Measurements from ENCODE around the gene FAM162B. TPM values are rescaled to one million over a fixed set of nuclear protein-coding genes. Genes with fewer than 3 reads are reported as not detected.
"Not testable (repeated sequence)": the region's sequence is repeated elsewhere in the genome, so short reads cannot be mapped to it uniquely, and the experiment has no call there.

FAM162B gene
- total RNA-seq, 1 experiment from 2014 or later, result not detected

- Histone ChIP-seq H3K27me3 (ENCODE audit: control insufficient read depth, insufficient read depth, low read length) (no peaks in the 10 kb centered on the region), H3K9me3 (ENCODE audit: control insufficient read depth, insufficient read depth, low read depth, low read length) (no peaks in the 10 kb centered on the region), H3K36me3 (ENCODE audit: control insufficient read depth, insufficient read depth, low read length) (peaks cover 9% of the 10 kb centered on the region), H3K4me3 (ENCODE audit: low read depth in 2 of 2, low read length in 2 of 2) (no peak overlapping the region), H3K27ac (ENCODE audit: low read length) (no peak overlapping the region), H3K4me1 (ENCODE audit: control insufficient read depth, insufficient read depth, low read length) (no peaks in the 10 kb centered on the region)
- intact Hi-C loops (cut with micrococcal nuclease; ENCODE audit: unreplicated experiment) (no loop called here), in situ Hi-C loops (cut with HindIII; ENCODE audit: low pct_unique_long_range_greater_than_20kb, low sequenced_read_pairs) (no loop called here)
- TF ChIP-seq TCF7L2 (IDR thresholded peaks at IDR 0.05; ENCODE audit: low read depth, low read length), result no peak
- no peak for TF ChIP-seq REST (IDR thresholded peaks at IDR 0.05; ENCODE audit: insufficient read depth in 1 of 2, low read depth in 2 of 2, low read length in 1 of 2)
- no peak for TF ChIP-seq CTCF (IDR thresholded peaks at IDR 0.05)
- no peak for TF ChIP-seq POLR2AphosphoS5 (IDR thresholded peaks at IDR 0.05; ENCODE audit: low read depth, low read length)
- TF ChIP-seq SIN3A (IDR thresholded peaks at IDR 0.05; ENCODE audit: borderline replicate concordance, insufficient read depth, low read depth, low read length), result no peak
- ATAC-seq (no peak), DNase-seq (ENCODE audit: low read depth, low spot score) (no peak)
- POLR2A ChIA-PET, result no interaction called here
- CTCF ChIA-PET, result no interaction called here
- TSS peak; percentile 20 for BruUV-seq (replicated peaks)
These were observed 51.2 kb downstream of the FAM162B start for GRCh38 chr6:116714296-116714695.

GRCh38 chr6:116705917-116706316, 59.6 kb downstream of the FAM162B start:
- ChIA-PET POLR2A (no interaction called here), CTCF (no interaction called here)
- Histone ChIP-seq H3K4me3 (ENCODE audit: low read depth in 2 of 2, low read length in 2 of 2) (no peak overlapping the region), H3K4me1 (ENCODE audit: control insufficient read depth, insufficient read depth, low read length) (no peaks in the 10 kb centered on the region), H3K27ac (ENCODE audit: low read length) (no peak overlapping the region), H3K36me3 (ENCODE audit: control insufficient read depth, insufficient read depth, low read length) (peaks cover 19% of the 10 kb centered on the region), H3K27me3 (ENCODE audit: control insufficient read depth, insufficient read depth, low read length) (no peaks in the 10 kb centered on the region), H3K9me3 (ENCODE audit: control insufficient read depth, insufficient read depth, low read depth, low read length) (no peaks in the 10 kb centered on the region)
- TF ChIP-seq REST (IDR thresholded peaks at IDR 0.05; ENCODE audit: insufficient read depth in 1 of 2, low read depth in 2 of 2, low read length in 1 of 2) (no peak), CTCF (IDR thresholded peaks at IDR 0.05) (no peak), SIN3A (IDR thresholded peaks at IDR 0.05; ENCODE audit: borderline replicate concordance, insufficient read depth, low read depth, low read length) (no peak), TCF7L2 (IDR thresholded peaks at IDR 0.05; ENCODE audit: low read depth, low read length) (no peak), POLR2AphosphoS5 (IDR thresholded peaks at IDR 0.05; ENCODE audit: low read depth, low read length) (no peak)
- intact Hi-C loops (cut with micrococcal nuclease; ENCODE audit: unreplicated experiment), result no loop called here
- in situ Hi-C loops (cut with HindIII; ENCODE audit: low pct_unique_long_range_greater_than_20kb, low sequenced_read_pairs), result no loop called here
- DNase-seq (ENCODE audit: low read depth, low spot score) (no peak), ATAC-seq (no peak)
- no TSS peak for BruUV-seq (replicated peaks)

- H3K9me3 ChIP-seq (ENCODE audit: control insufficient read depth, insufficient read depth, low read depth, low read length); H3K4me3 ChIP-seq (ENCODE audit: low read depth in 2 of 2, low read length in 2 of 2); H3K27ac ChIP-seq (ENCODE audit: low read length); H3K27me3 ChIP-seq (ENCODE audit: control insufficient read depth, insufficient read depth, low read length); H3K4me1 ChIP-seq (ENCODE audit: control insufficient read depth, insufficient read depth, low read length); CTCF ChIA-PET; intact Hi-C loops (cut with micrococcal nuclease; ENCODE audit: unreplicated experiment); POLR2A ChIA-PET; in situ Hi-C loops (cut with HindIII; ENCODE audit: low pct_unique_long_range_greater_than_20kb, low sequenced_read_pairs); BruUV-seq (replicated peaks); DNase-seq (ENCODE audit: low read depth, low spot score); ATAC-seq: not testable (repeated sequence)
- H3K36me3 ChIP-seq (ENCODE audit: control insufficient read depth, insufficient read depth, low read length), result peaks cover 25% of the 10 kb centered on the region
These were observed 61.6 kb downstream of the FAM162B start for GRCh38 chr6:116703888-116704287.
